ENCODE data around the gene ITPR2. TPM values are rescaled to one million over a fixed set of nuclear protein-coding genes. Genes with fewer than 3 reads are reported as not detected.

Gene ITPR2
- polyA plus RNA-seq, 1 donor = 12.5 TPM

DNA sequence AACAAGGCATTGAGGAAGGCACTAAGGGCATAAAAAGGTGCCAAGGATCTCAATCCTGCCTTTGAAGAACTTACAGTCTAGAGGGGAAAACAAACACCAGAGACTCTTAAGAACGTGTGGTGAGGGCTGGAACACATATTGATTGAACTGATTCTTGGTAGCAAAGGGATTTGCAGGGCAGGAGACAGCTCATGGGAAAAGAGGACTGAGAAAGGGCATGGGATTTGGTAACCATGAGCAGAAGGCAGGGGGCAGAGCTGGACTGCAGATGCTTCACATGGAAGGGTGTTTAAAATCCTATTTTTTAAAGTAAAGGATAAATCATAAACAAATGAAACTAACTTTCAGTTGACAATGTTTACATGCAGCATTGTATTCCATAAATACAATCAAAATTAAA lies 203.1 kb downstream of the ITPR2 start:
- no peak overlapping the region for H3K4me3 ChIP-seq (ENCODE audit: low read length)
- no peak for DNase-seq
- peaks cover 4% of the 10 kb centered on the region for H3K36me3 ChIP-seq (ENCODE audit: control insufficient read depth, insufficient read depth, low read length)
- no peak overlapping the region for H3K27ac ChIP-seq (ENCODE audit: low read length)
- no peaks in the 10 kb centered on the region for H3K27me3 ChIP-seq (ENCODE audit: control insufficient read depth, insufficient read depth, low read length)
- WGBS (ENCODE audit: insufficient coverage, low lambda C conversion rate) = no CpG with 5 or more reads among the region's 1 CpG
- no peaks in the 10 kb centered on the region for H3K4me1 ChIP-seq (ENCODE audit: control insufficient read depth, insufficient read depth, low read length)
- no peaks in the 10 kb centered on the region for H3K9me3 ChIP-seq (ENCODE audit: control insufficient read depth, low read depth, low read length)

DNA sequence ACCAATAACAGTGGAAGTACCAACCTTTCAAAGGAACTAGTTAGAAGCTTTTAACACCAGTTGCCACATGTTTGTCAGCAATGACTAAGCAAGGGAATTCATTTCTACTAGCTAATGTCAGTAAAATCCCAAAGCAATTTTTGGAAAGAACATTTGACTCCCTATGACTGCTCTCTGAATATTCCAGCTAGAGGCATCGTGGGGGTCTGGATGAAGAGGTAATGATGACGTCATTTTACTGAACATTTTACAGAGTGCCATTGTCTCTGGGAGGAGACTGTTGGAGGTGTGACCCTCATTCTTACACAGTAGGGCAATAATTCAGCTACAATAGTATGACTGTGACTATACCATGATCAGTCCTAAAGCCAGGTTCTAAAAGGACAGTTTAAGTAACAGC lies 204.8 kb downstream of the ITPR2 start:
- peaks cover 4% of the 10 kb centered on the region for H3K36me3 ChIP-seq (ENCODE audit: control insufficient read depth, insufficient read depth, low read length)
- WGBS (ENCODE audit: insufficient coverage, low lambda C conversion rate) = no CpG with 5 or more reads among the region's 2 CpGs
- no peak overlapping the region for H3K4me3 ChIP-seq (ENCODE audit: low read length)
- no peak for DNase-seq
- H3K4me1 ChIP-seq (ENCODE audit: control insufficient read depth, insufficient read depth, low read length) = no peaks in the 10 kb centered on the region
- no peaks in the 10 kb centered on the region for H3K27me3 ChIP-seq (ENCODE audit: control insufficient read depth, insufficient read depth, low read length)
- no peak overlapping the region for H3K27ac ChIP-seq (ENCODE audit: low read length)
- H3K9me3 ChIP-seq (ENCODE audit: control insufficient read depth, low read depth, low read length) = no peaks in the 10 kb centered on the region

DNA sequence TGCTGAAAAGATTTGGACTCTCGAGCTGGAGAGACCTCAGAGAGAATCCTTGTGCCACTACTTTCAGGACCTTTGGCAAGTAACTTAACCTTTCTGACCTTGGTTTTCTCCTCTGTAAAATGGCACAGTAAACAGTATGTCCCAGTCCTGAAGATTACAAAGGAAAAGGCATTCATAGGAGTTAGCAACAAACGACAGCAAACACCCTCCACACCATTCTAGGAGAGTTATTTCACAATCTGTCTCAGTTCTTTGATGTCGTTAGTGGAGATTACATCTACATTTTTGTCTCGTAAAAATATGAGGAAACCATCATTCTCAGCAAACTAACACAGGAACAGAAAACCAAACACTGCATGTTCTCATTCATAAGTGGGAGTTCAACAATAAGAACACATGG lies 205.7 kb downstream of the ITPR2 start:
- Histone ChIP-seq H3K9me3 (ENCODE audit: control insufficient read depth, low read depth, low read length) (no peaks in the 10 kb centered on the region), H3K4me3 (ENCODE audit: low read length) (no peak overlapping the region), H3K27me3 (ENCODE audit: control insufficient read depth, insufficient read depth, low read length) (no peaks in the 10 kb centered on the region), H3K27ac (ENCODE audit: low read length) (no peak overlapping the region), H3K4me1 (ENCODE audit: control insufficient read depth, insufficient read depth, low read length) (no peaks in the 10 kb centered on the region), H3K36me3 (ENCODE audit: control insufficient read depth, insufficient read depth, low read length) (peaks cover 4% of the 10 kb centered on the region)
- no peak for DNase-seq
- WGBS (ENCODE audit: insufficient coverage, low lambda C conversion rate) = no CpG with 5 or more reads among the region's 4 CpGs

DNA sequence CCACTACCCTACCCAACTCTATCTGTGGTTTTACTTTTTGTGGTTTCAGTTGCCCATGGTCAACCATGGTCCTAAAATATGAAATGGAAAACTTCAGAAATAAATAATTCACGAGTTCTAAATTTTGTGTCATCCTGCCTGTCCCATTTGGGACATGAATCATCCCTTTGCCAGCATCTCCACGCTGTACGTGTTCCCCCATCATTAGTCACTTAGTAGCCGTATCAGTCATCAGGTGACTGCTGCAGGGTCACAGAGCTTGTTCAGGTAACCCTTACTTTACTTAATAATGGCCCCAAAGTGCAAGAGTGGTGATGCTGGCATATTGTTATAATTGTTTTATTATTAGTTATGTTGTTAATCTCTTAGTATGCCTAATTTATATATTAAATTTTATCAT lies 209.9 kb downstream of the ITPR2 start:
- DNase-seq = no peak
- WGBS (ENCODE audit: insufficient coverage, low lambda C conversion rate) = no CpG with 5 or more reads among the region's 4 CpGs
- Histone ChIP-seq H3K27me3 (ENCODE audit: control insufficient read depth, insufficient read depth, low read length) (no peaks in the 10 kb centered on the region), H3K27ac (ENCODE audit: low read length) (no peak overlapping the region), H3K36me3 (ENCODE audit: control insufficient read depth, insufficient read depth, low read length) (peaks cover 12% of the 10 kb centered on the region), H3K9me3 (ENCODE audit: control insufficient read depth, low read depth, low read length) (no peaks in the 10 kb centered on the region), H3K4me1 (ENCODE audit: control insufficient read depth, insufficient read depth, low read length) (no peaks in the 10 kb centered on the region), H3K4me3 (ENCODE audit: low read length) (no peak overlapping the region)

DNA sequence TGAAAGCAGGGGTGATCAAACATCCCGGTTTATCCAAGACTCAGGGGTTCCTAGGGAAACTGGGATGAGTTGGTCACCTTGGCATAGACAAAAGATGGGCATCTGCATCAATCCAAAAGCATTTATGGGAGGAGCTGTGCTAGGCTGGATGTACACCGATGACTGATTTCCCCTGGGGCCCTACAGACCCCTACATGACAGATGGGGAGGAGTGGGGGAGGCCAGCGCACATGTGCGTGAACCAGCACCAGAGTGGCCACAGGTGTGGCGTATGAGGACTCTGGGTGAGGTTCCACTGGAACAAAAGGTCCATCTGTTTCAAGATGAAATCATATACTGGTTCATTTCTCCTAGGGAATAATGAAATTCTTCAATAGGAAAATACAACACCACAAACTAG lies 210.4 kb downstream of the ITPR2 start:
- no CpG with 5 or more reads among the region's 5 CpGs for WGBS (ENCODE audit: insufficient coverage, low lambda C conversion rate)
- no peaks in the 10 kb centered on the region for H3K4me1 ChIP-seq (ENCODE audit: control insufficient read depth, insufficient read depth, low read length)
- no peaks in the 10 kb centered on the region for H3K9me3 ChIP-seq (ENCODE audit: control insufficient read depth, low read depth, low read length)
- H3K27ac ChIP-seq (ENCODE audit: low read length) = no peak overlapping the region
- H3K27me3 ChIP-seq (ENCODE audit: control insufficient read depth, insufficient read depth, low read length) = no peaks in the 10 kb centered on the region
- DNase-seq = no peak
- no peak overlapping the region for H3K4me3 ChIP-seq (ENCODE audit: low read length)
- H3K36me3 ChIP-seq (ENCODE audit: control insufficient read depth, insufficient read depth, low read length) = peaks cover 12% of the 10 kb centered on the region

DNA sequence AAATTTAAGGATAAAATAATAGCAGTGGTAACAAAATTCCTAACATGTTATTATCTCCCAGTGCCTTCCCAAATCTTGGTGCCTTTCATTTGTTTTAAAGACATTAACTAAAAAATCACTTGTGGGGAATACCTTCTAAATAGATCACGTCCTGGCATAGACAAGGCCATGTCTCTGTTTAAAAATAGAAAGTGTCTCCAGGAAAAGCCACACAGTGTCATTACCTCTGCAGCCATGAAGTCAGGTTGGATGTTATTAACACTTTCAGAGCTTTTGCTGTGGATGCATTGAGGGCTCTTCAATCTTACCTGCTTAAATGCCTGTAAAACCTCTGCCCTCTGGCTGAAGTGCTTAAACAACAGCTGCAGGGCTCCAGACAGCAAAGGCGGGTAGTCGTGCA lies 211.1 kb downstream of the ITPR2 start:
- Histone ChIP-seq H3K27ac (ENCODE audit: low read length) (no peak overlapping the region), H3K9me3 (ENCODE audit: control insufficient read depth, low read depth, low read length) (no peaks in the 10 kb centered on the region), H3K4me1 (ENCODE audit: control insufficient read depth, insufficient read depth, low read length) (no peaks in the 10 kb centered on the region), H3K27me3 (ENCODE audit: control insufficient read depth, insufficient read depth, low read length) (no peaks in the 10 kb centered on the region), H3K4me3 (ENCODE audit: low read length) (no peak overlapping the region), H3K36me3 (ENCODE audit: control insufficient read depth, insufficient read depth, low read length) (peaks cover 8% of the 10 kb centered on the region)
- no peak for DNase-seq
- WGBS (ENCODE audit: insufficient coverage, low lambda C conversion rate) = 100% methylated on average over 1 of the region's 3 CpGs

DNA sequence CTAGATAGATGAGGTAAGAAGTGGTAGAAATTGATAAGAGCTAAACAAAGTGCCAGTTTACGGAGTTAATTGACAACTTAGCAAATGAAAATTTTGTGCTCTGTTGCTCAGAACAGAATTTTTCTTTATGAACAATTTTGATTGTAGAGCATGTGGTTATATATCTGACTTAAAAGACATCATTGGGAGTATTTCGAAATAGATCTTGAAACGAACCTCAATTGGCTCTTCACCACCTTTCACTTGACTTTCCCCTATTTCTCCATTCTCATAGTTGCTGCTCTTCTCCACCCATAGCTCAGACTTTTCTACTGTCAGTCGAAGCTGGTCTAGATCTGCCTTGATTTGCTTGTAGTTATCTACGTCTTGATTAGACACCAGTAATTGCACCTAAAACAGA lies 212.1 kb downstream of the ITPR2 start:
- 89% methylated on average over 2 of the region's 5 CpGs for WGBS (ENCODE audit: insufficient coverage, low lambda C conversion rate)

DNA sequence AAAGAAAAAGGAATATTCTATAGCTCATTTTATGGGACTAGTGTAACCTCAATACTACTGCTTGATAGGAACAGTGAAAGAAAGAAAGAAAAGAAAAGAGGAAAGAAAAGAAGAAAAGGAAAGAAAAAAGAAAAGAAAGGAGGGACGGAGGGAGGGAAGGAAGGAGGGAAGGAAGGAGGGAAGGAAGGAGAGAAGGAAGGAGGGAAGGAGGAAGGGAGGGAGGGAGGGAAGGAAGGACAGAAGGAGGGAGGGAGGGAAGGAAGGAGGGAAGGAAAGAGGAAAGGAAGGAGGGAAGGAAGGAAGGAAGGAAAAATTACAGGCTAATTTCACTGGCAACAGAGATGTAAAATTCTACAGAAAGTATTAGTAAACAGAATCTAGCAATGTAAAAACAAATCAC lies 215.5 kb downstream of the ITPR2 start:
- Histone ChIP-seq H3K4me1 (ENCODE audit: control insufficient read depth, insufficient read depth, low read length) (no peaks in the 10 kb centered on the region), H3K27ac (ENCODE audit: low read length) (no peak overlapping the region), H3K9me3 (ENCODE audit: control insufficient read depth, low read depth, low read length) (no peaks in the 10 kb centered on the region), H3K4me3 (ENCODE audit: low read length) (no peak overlapping the region), H3K36me3 (ENCODE audit: control insufficient read depth, insufficient read depth, low read length) (peaks cover 8% of the 10 kb centered on the region), H3K27me3 (ENCODE audit: control insufficient read depth, insufficient read depth, low read length) (no peaks in the 10 kb centered on the region)
- 0% methylated on average over 1 of the region's 1 CpG for whole genome bisulfite sequencing (ENCODE audit: insufficient coverage, low lambda C conversion rate)
- DNase-seq = no peak

More for the DNA sequence above, 212.1 kb downstream of the ITPR2 start:
- Histone ChIP-seq H3K9me3 (ENCODE audit: control insufficient read depth, low read depth, low read length) (no peaks in the 10 kb centered on the region), H3K36me3 (ENCODE audit: control insufficient read depth, insufficient read depth, low read length) (peaks cover 8% of the 10 kb centered on the region), H3K4me1 (ENCODE audit: control insufficient read depth, insufficient read depth, low read length) (no peaks in the 10 kb centered on the region), H3K27me3 (ENCODE audit: control insufficient read depth, insufficient read depth, low read length) (no peaks in the 10 kb centered on the region), H3K4me3 (ENCODE audit: low read length) (no peak overlapping the region), H3K27ac (ENCODE audit: low read length) (no peak overlapping the region)
- no peak for DNase-seq

DNA sequence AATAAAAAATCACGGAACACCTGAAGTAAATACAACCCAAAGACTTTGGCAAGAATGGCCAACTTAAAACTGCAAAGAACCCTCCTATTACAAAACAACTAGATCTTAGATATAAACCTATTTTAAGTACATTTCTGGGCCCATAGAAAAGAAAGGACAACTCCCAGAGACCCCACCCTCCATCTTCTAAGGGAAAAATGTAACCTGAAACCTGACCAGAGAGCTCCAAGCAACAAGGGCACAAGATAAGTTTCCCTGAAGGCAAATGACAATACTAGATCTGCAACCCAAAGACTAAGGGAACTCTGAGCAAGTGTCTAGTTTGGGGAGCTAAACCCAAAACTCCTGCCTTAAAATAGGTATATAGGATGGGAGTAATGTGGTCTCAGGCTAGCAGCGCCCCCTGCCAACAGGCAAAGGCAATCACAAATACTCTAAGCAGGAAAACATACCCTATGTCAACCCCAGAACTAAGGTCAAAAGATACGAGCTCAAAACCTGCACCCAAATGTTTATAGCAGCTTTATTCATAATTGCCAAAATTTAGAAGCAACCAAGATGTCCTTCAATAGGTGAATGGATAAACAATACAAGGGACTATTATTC lies 218.9 kb downstream of the ITPR2 start:
- no CpG with 5 or more reads among the region's 3 CpGs for WGBS (ENCODE audit: insufficient coverage, low lambda C conversion rate)
- no peaks in the 10 kb centered on the region for H3K4me1 ChIP-seq (ENCODE audit: control insufficient read depth, insufficient read depth, low read length)

DNA sequence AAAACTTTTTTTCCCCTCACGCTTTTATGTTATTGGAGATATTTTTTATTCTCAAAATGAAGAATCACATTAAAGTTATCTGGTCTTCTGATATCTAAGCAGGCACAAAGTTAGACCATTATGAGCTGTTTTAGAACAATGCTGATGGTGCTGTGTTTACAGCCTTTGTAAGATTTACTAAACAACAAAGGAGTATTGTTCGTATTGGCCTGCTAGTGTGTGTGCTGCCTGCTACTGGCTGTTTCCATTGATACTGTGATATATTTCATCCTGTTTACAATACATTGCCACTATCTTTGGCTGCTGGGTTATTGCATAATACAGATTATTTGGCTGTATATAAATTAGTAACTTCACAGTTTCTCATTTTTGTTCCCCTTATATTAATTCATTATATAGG lies 220.8 kb downstream of the ITPR2 start:
- Histone ChIP-seq H3K27me3 (ENCODE audit: control insufficient read depth, insufficient read depth, low read length) (no peaks in the 10 kb centered on the region), H3K9me3 (ENCODE audit: control insufficient read depth, low read depth, low read length) (no peaks in the 10 kb centered on the region), H3K36me3 (ENCODE audit: control insufficient read depth, insufficient read depth, low read length) (no peaks in the 10 kb centered on the region), H3K27ac (ENCODE audit: low read length) (no peak overlapping the region), H3K4me1 (ENCODE audit: control insufficient read depth, insufficient read depth, low read length) (no peaks in the 10 kb centered on the region), H3K4me3 (ENCODE audit: low read length) (no peak overlapping the region)
- no peak for DNase-seq
- WGBS (ENCODE audit: insufficient coverage, low lambda C conversion rate) = 50% methylated on average over 2 of the region's 2 CpGs

More for the DNA sequence above, 218.9 kb downstream of the ITPR2 start:
- no peaks in the 10 kb centered on the region for H3K36me3 ChIP-seq (ENCODE audit: control insufficient read depth, insufficient read depth, low read length)
- no peak overlapping the region for H3K27ac ChIP-seq (ENCODE audit: low read length)
- no peaks in the 10 kb centered on the region for H3K9me3 ChIP-seq (ENCODE audit: control insufficient read depth, low read depth, low read length)
- peak in 1 of 2 donors; percentile 22 for DNase-seq
- H3K27me3 ChIP-seq (ENCODE audit: control insufficient read depth, insufficient read depth, low read length) = no peaks in the 10 kb centered on the region
- no peak overlapping the region for H3K4me3 ChIP-seq (ENCODE audit: low read length)

DNA sequence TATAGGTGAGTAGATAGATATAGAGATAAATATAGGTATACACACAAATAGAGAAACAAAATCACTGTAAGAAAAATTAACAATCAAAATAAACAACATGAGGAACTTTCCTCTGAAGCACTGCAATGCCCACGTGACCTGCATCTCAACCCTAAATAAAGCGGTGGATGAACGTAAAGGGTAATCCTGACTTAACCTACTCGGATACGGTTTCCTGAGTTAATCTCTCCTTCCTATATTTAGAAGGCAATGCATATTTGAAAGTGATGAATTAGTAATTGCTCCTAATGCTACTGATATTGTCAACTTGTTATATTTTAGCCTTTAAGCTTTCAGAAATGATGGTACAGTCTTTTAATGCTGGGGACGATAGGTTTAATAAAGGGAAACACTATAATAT lies 221.4 kb downstream of the ITPR2 start:
- H3K27ac ChIP-seq (ENCODE audit: low read length) = no peak overlapping the region
- no peaks in the 10 kb centered on the region for H3K4me1 ChIP-seq (ENCODE audit: control insufficient read depth, insufficient read depth, low read length)
- no CpG with 5 or more reads among the region's 6 CpGs for WGBS (ENCODE audit: insufficient coverage, low lambda C conversion rate)
- no peaks in the 10 kb centered on the region for H3K27me3 ChIP-seq (ENCODE audit: control insufficient read depth, insufficient read depth, low read length)
- H3K9me3 ChIP-seq (ENCODE audit: control insufficient read depth, low read depth, low read length) = no peaks in the 10 kb centered on the region
- H3K36me3 ChIP-seq (ENCODE audit: control insufficient read depth, insufficient read depth, low read length) = no peaks in the 10 kb centered on the region
- no peak overlapping the region for H3K4me3 ChIP-seq (ENCODE audit: low read length)
- DNase-seq = no peak

Measured in large intestine (tissue), 3 donors.